Naive B cell (primary cell): ENCODE results near the gene CST8. TPM values are rescaled to one million over a fixed set of nuclear protein-coding genes. Genes with fewer than 3 reads are reported as not detected.

Experiments
- ATAC-seq, 2 donors: fragments of 150-1000 bp; cut with Tn5 transposase; 2 replicates each; pipeline ENCODE4 v1.10.0; 2021; ENCODE audit warnings: low read depth in 2 of 2, mild to moderate bottlenecking in 2 of 2, moderate library complexity in 2 of 2
- DNase-seq: peaks from one replicate; pipeline ENCODE4 v3.0.0; 2022
- H3K27ac Mint-ChIP-seq, 6 donors: one replicate each; pipeline ENCODE4 v1.8.0; 2020 to 2022; ENCODE audit warnings: mild to moderate bottlenecking in 6 of 6, mixed read lengths in 6 of 6, moderate library complexity in 5 of 6, inconsistent platforms in 2 of 6
- H3K27me3 Mint-ChIP-seq, 3 donors: one replicate each; pipeline ENCODE4 v1.8.0; 2021 to 2022; ENCODE audit warnings: mixed read lengths in 3 of 3, mild to moderate bottlenecking in 1 of 3
- H3K36me3 Mint-ChIP-seq, 2 donors: one replicate each; pipeline ENCODE4 v1.8.0; 2020 to 2022; ENCODE audit warnings: mixed read lengths in 2 of 2, inconsistent platforms in 1 of 2, mild to moderate bottlenecking in 1 of 2
- H3K4me1 Mint-ChIP-seq, 3 donors: one replicate each; pipeline ENCODE4 v1.8.0; 2020 to 2022; ENCODE audit warnings: mixed read lengths in 3 of 3, inconsistent platforms in 1 of 3, mild to moderate bottlenecking in 1 of 3, moderate library complexity in 1 of 3
- H3K4me3 Mint-ChIP-seq, 8 donors: one replicate each; pipeline ENCODE4 v1.8.0; 2020 to 2022; ENCODE audit warnings: mild to moderate bottlenecking in 8 of 8, mixed read lengths in 8 of 8, moderate library complexity in 8 of 8, inconsistent platforms in 2 of 8
- H3K9me3 Mint-ChIP-seq, 7 donors: one replicate each; pipeline ENCODE4 v1.8.0; 2020 to 2022; ENCODE audit warnings: mixed read lengths in 7 of 7, mild to moderate bottlenecking in 5 of 7, inconsistent platforms in 2 of 7, moderate library complexity in 1 of 7
- polyA plus RNA-seq, 6 donors: library from polyadenylated mRNA; unstranded; fragments of 300-500 nt; fragmentation: Illumina TruSeq; gene quantifications; one replicate each; pipeline ENCODE4 v1.2.3, GENCODE V29; 2021; ENCODE audit warnings: low read depth in 6 of 6

The CST8 gene
- polyA plus RNA-seq, 6 donors from 2014 or later = not detected

GRCh38 chr20:23514848-23515247 lies 23.9 kb downstream of the CST8 start:
- Mint-ChIP-seq H3K4me3 (no peak overlapping the region), H3K9me3 (no peaks in the 10 kb centered on the region), H3K27ac (no peak overlapping the region), H3K27me3 (no peaks in the 10 kb centered on the region), H3K36me3 (no peaks in the 10 kb centered on the region), H3K4me1 (peaks cover 0 to 3% (median 2%) of the 10 kb centered on the region in 3 donors)
- DNase-seq (no peak), ATAC-seq (no peak)

- ATAC-seq (no peak), DNase-seq (no peak)
- no peaks in the 10 kb centered on the region for H3K27me3 Mint-ChIP-seq
- H3K36me3 Mint-ChIP-seq = no peaks in the 10 kb centered on the region
- peaks cover 0 to 3% (median 2%) of the 10 kb centered on the region in 3 donors for H3K4me1 Mint-ChIP-seq
- H3K4me3 Mint-ChIP-seq = no peak overlapping the region
- no peak overlapping the region for H3K27ac Mint-ChIP-seq
- H3K9me3 Mint-ChIP-seq = no peaks in the 10 kb centered on the region
These were observed 24.5 kb downstream of the CST8 start for GRCh38 chr20:23515250-23515939.

GRCh38 chr20:23517719-23518118 lies 26.8 kb downstream of the CST8 start:
- H3K27me3 Mint-ChIP-seq = no peaks in the 10 kb centered on the region
- no peak overlapping the region for H3K4me3 Mint-ChIP-seq
- DNase-seq = no peak
- no peak overlapping the region for H3K27ac Mint-ChIP-seq
- no peaks in the 10 kb centered on the region for H3K9me3 Mint-ChIP-seq
- peaks cover 0 to 3% (median 2%) of the 10 kb centered on the region in 3 donors for H3K4me1 Mint-ChIP-seq
- no peak for ATAC-seq
- H3K36me3 Mint-ChIP-seq = no peaks in the 10 kb centered on the region

- Mint-ChIP-seq H3K27me3 (no peaks in the 10 kb centered on the region), H3K27ac (no peak overlapping the region), H3K36me3 (no peaks in the 10 kb centered on the region), H3K9me3 (no peaks in the 10 kb centered on the region), H3K4me1 (no peaks in the 10 kb centered on the region), H3K4me3 (no peak overlapping the region)
- DNase-seq (no peak), ATAC-seq (no peak)
These were observed 28.6 kb downstream of the CST8 start for GRCh38 chr20:23519556-23519955.

GRCh38 chr20:23520185-23520584 lies 29.3 kb downstream of the CST8 start:
- Mint-ChIP-seq H3K9me3 (no peaks in the 10 kb centered on the region), H3K27ac (no peak overlapping the region), H3K4me3 (no peak overlapping the region), H3K36me3 (no peaks in the 10 kb centered on the region), H3K4me1 (no peaks in the 10 kb centered on the region), H3K27me3 (no peaks in the 10 kb centered on the region)
- DNase-seq (no peak), ATAC-seq (no peak)

GRCh38 chr20:23524146-23524545 lies 33.2 kb downstream of the CST8 start:
- ATAC-seq (no peak), DNase-seq (no peak)
- Mint-ChIP-seq H3K9me3 (peaks cover 7 to 17% (median 11%) of the 10 kb centered on the region in 7 donors), H3K27me3 (no peaks in the 10 kb centered on the region), H3K36me3 (peaks cover 0 to 6% of the 10 kb centered on the region in 2 donors), H3K4me1 (no peaks in the 10 kb centered on the region), H3K27ac (no peak overlapping the region), H3K4me3 (no peak overlapping the region)

- H3K9me3 Mint-ChIP-seq = peaks cover 9 to 27% (median 16%) of the 10 kb centered on the region in 7 donors
- no peaks in the 10 kb centered on the region for H3K4me1 Mint-ChIP-seq
- DNase-seq = no peak
- no peak overlapping the region for H3K27ac Mint-ChIP-seq
- no peak for ATAC-seq
- H3K27me3 Mint-ChIP-seq = no peaks in the 10 kb centered on the region
- H3K4me3 Mint-ChIP-seq = no peak overlapping the region
- H3K36me3 Mint-ChIP-seq = peaks cover 0 to 6% of the 10 kb centered on the region in 2 donors
These were observed 35.9 kb downstream of the CST8 start for GRCh38 chr20:23526850-23527249.

- Mint-ChIP-seq H3K4me3 (no peak overlapping the region), H3K27me3 (no peaks in the 10 kb centered on the region), H3K36me3 (peaks cover 0 to 6% of the 10 kb centered on the region in 2 donors), H3K27ac (no peak overlapping the region), H3K9me3 (peaks cover 9 to 27% (median 16%) of the 10 kb centered on the region in 7 donors), H3K4me1 (no peaks in the 10 kb centered on the region)
- no peak for DNase-seq
- ATAC-seq = no peak
These were observed 38.0 kb downstream of the CST8 start for GRCh38 chr20:23528867-23529431.

- DNase-seq = no peak
- Mint-ChIP-seq H3K27me3 (no peaks in the 10 kb centered on the region), H3K4me3 (no peak overlapping the region), H3K9me3 (peaks cover 9 to 27% (median 16%) of the 10 kb centered on the region in 7 donors), H3K27ac (no peak overlapping the region), H3K36me3 (peaks cover 0 to 6% of the 10 kb centered on the region in 2 donors), H3K4me1 (no peaks in the 10 kb centered on the region)
- no peak for ATAC-seq
These were observed 40.1 kb downstream of the CST8 start for GRCh38 chr20:23530937-23531567.

GRCh38 chr20:23532533-23532932 lies 41.6 kb downstream of the CST8 start:
- H3K9me3 Mint-ChIP-seq = peaks cover 5 to 24% (median 15%) of the 10 kb centered on the region in 7 donors
- H3K27ac Mint-ChIP-seq = no peak overlapping the region
- H3K36me3 Mint-ChIP-seq = peaks cover 0 to under 1% of the 10 kb centered on the region in 2 donors
- no peaks in the 10 kb centered on the region for H3K4me1 Mint-ChIP-seq
- H3K27me3 Mint-ChIP-seq = no peaks in the 10 kb centered on the region
- ATAC-seq (no peak), DNase-seq (no peak)
- H3K4me3 Mint-ChIP-seq = no peak overlapping the region

- ATAC-seq = no peak
- Mint-ChIP-seq H3K4me1 (no peaks in the 10 kb centered on the region), H3K36me3 (no peaks in the 10 kb centered on the region)
These were observed 42.2 kb downstream of the CST8 start for GRCh38 chr20:23533161-23533560.

GRCh38 chr20:23534801-23535593 lies 44.1 kb downstream of the CST8 start:
- Mint-ChIP-seq H3K27ac (no peak overlapping the region), H3K36me3 (no peaks in the 10 kb centered on the region), H3K4me3 (no peak overlapping the region), H3K9me3 (peaks cover 0 to 9% (median 5%) of the 10 kb centered on the region in 7 donors), H3K4me1 (no peaks in the 10 kb centered on the region), H3K27me3 (peaks cover 0 to 9% (median 6%) of the 10 kb centered on the region in 3 donors)
- no peak for DNase-seq
- no peak for ATAC-seq

More at GRCh38 chr20:23533161-23533560, 42.2 kb downstream of the CST8 start:
- H3K4me3 Mint-ChIP-seq = no peak overlapping the region
- H3K9me3 Mint-ChIP-seq = peaks cover 5 to 20% (median 12%) of the 10 kb centered on the region in 7 donors
- H3K27me3 Mint-ChIP-seq = no peaks in the 10 kb centered on the region
- no peak for DNase-seq
- no peak overlapping the region for H3K27ac Mint-ChIP-seq

GRCh38 chr20:23536328-23536974 lies 45.5 kb downstream of the CST8 start:
- Mint-ChIP-seq H3K36me3 (no peaks in the 10 kb centered on the region), H3K27me3 (peaks cover 0 to 12% (median 9%) of the 10 kb centered on the region in 3 donors), H3K27ac (no peak overlapping the region), H3K9me3 (peaks cover 0 to 6% (median 0%) of the 10 kb centered on the region in 7 donors), H3K4me3 (no peak overlapping the region), H3K4me1 (no peaks in the 10 kb centered on the region)
- DNase-seq = no peak
- ATAC-seq = no peak
